Neural cell (in vitro differentiated cells): ENCODE data around the gene BTG2.

Source experiments
- EP300 ChIP-seq: fragments of 450-650 bp; conservative IDR thresholded peaks from 2 replicates; pipeline ENCODE4 v1.6.1; 2014; ENCODE audit warnings: antibody characterized with exemption, mild to moderate bottlenecking, moderate library complexity; ENCODE audit not compliant: poor library complexity, severe bottlenecking
- EZH2 ChIP-seq: fragments of 200-600, 300-800 bp; shearing (Covaris generic), sonication (generic); IDR thresholded peaks from 2 replicates; pipeline ENCODE4 v1.6.1; 2014; ENCODE audit warnings: antibody characterized with exemption, low read length, borderline replicate concordance, mild to moderate bottlenecking; ENCODE audit not compliant: insufficient read depth, poor library complexity, severe bottlenecking
- RAD21 ChIP-seq: fragments of 450-650 bp; conservative IDR thresholded peaks from 2 replicates; pipeline ENCODE4 v1.6.1; 2014; ENCODE audit warnings: antibody characterized with exemption, mild to moderate bottlenecking, moderate library complexity
- TAF1 ChIP-seq: IDR thresholded peaks from 2 replicates; pipeline ENCODE4 v1.6.1; 2012; ENCODE audit warnings: low read depth
- TF ChIP-seq, protein P1 (sequence below): fragments of 450-650 bp; IDR thresholded peaks from 2 replicates; pipeline ENCODE4 v1.5.1; 2014; ENCODE audit warnings: antibody characterized with exemption, mild to moderate bottlenecking, moderate library complexity; ENCODE audit not compliant: poor library complexity, severe bottlenecking

- TF ChIP-seq, protein P1, sequence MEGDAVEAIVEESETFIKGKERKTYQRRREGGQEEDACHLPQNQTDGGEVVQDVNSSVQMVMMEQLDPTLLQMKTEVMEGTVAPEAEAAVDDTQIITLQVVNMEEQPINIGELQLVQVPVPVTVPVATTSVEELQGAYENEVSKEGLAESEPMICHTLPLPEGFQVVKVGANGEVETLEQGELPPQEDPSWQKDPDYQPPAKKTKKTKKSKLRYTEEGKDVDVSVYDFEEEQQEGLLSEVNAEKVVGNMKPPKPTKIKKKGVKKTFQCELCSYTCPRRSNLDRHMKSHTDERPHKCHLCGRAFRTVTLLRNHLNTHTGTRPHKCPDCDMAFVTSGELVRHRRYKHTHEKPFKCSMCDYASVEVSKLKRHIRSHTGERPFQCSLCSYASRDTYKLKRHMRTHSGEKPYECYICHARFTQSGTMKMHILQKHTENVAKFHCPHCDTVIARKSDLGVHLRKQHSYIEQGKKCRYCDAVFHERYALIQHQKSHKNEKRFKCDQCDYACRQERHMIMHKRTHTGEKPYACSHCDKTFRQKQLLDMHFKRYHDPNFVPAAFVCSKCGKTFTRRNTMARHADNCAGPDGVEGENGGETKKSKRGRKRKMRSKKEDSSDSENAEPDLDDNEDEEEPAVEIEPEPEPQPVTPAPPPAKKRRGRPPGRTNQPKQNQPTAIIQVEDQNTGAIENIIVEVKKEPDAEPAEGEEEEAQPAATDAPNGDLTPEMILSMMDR = no peak
- TF ChIP-seq RAD21 (no peak), TAF1 (no peak), EZH2 (no peak), EP300 (no peak)
These were observed 43.8 kb downstream of the BTG2 start for GRCh38 chr1:203349166-203349565.
